Measurements from ENCODE around the gene DPY19L1. TPM values are rescaled to one million over a fixed set of nuclear protein-coding genes. Genes with fewer than 3 reads are reported as not detected.

The DPY19L1 gene
- polyA plus RNA-seq, result 17.0 and 17.3 TPM in 2 replicates

GRCh38 chr7:35037211-35037525 is at the start of gene DPY19L1:
DPY19L1 (minus strand) TSS chr7:35037485; CDS start chr7:35037394, 91 bp downstream.

Other genes with a start within 250 kb of the DPY19L1 start
- gene TBX20, start 216.6 kb upstream of the DPY19L1 start, polyA plus RNA-seq, result not detected in 2 replicates